OCI-LY3 (cell line): ENCODE data around the gene PPP2R5A.

Experiments
- EZH2phosphoT487 ChIP-seq: fragments of 200-600 bp; shearing (Covaris generic); IDR thresholded peaks from 2 replicates; pipeline ENCODE4 v1.6.1; 2018; ENCODE audit warnings: antibody characterized with exemption, mixed run types, low read depth
- TF ChIP-seq, protein P1 (sequence below): fragments of 200-600, 300-600 bp; sonication (generic); IDR thresholded peaks from 2 replicates; pipeline ENCODE4 v1.5.1; 2014; ENCODE audit warnings: antibody characterized with exemption, low read length, low read depth

DNA sequence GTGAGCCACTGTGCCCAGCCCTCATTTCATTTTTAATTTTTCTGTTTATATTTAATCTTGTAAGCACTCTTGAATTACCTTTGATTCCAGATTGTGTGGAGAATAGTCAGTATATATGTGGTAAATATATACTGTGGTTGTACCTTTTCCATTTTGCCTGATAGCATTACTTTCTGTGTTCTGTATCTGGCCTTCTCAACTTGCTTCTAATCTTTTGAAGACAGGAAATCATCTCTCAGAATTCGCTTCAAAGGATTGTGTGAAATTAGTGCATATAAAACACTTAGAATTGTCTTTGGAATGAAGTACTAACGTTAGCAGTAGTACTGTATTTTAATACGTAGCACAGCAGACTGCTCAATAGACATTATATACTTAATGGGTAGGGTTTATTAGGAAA is 37.9 kb downstream of the PPP2R5A start:
- TF ChIP-seq, protein P1, sequence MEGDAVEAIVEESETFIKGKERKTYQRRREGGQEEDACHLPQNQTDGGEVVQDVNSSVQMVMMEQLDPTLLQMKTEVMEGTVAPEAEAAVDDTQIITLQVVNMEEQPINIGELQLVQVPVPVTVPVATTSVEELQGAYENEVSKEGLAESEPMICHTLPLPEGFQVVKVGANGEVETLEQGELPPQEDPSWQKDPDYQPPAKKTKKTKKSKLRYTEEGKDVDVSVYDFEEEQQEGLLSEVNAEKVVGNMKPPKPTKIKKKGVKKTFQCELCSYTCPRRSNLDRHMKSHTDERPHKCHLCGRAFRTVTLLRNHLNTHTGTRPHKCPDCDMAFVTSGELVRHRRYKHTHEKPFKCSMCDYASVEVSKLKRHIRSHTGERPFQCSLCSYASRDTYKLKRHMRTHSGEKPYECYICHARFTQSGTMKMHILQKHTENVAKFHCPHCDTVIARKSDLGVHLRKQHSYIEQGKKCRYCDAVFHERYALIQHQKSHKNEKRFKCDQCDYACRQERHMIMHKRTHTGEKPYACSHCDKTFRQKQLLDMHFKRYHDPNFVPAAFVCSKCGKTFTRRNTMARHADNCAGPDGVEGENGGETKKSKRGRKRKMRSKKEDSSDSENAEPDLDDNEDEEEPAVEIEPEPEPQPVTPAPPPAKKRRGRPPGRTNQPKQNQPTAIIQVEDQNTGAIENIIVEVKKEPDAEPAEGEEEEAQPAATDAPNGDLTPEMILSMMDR, result no peak
- TF ChIP-seq EZH2phosphoT487, result no peak
